HepG2 (cell line): Measurements from ENCODE around the gene TBC1D20. TPM values are rescaled to one million over a fixed set of nuclear protein-coding genes. Genes with fewer than 3 reads are reported as not detected.

ENCODE experiments used
- ARID2 ChIP-seq: sonication (generic); formaldehyde crosslinking; IDR thresholded peaks from 2 replicates; pipeline ENCODE4 v1.8.1; 2022; ENCODE audit warnings: mild to moderate bottlenecking, missing genetic modification reagents, borderline replicate concordance
- HOXD1 ChIP-seq: sonication (generic); formaldehyde crosslinking; IDR thresholded peaks from 2 replicates; pipeline ENCODE4 v1.5.0; 2020; ENCODE audit warnings: missing genetic modification reagents
- KLF16 ChIP-seq, 2 experiments: sonication (generic) in 1 of 2; formaldehyde crosslinking in 1 of 2; IDR thresholded peaks; 2 replicates each; pipeline versions ENCODE4 v1.6.1 to v1.8.0; 2016 to 2023; ENCODE audit warnings: missing genetic modification reagents in 2 of 2, missing compliant biosample characterization in 1 of 2
- LCORL ChIP-seq, 2 experiments: fragments of 450-650 bp in 1 of 2; sonication (generic) in 1 of 2; formaldehyde crosslinking in 1 of 2; IDR thresholded peaks; 2 replicates each; pipeline versions ENCODE4 v1.5.0 to v1.6.1; 2017 to 2020; ENCODE audit warnings: antibody characterized with exemption in 1 of 2, missing genetic modification reagents in 1 of 2
- SIN3B ChIP-seq: fragments of 150-350 bp; IDR thresholded peaks from 2 replicates; pipeline ENCODE4 v1.6.1; 2014; ENCODE audit warnings: low read length
- SP4 ChIP-seq: sonication (generic); formaldehyde crosslinking; IDR thresholded peaks from 2 replicates; pipeline ENCODE4 v1.8.1; 2023; ENCODE audit warnings: mild to moderate bottlenecking, missing genetic modification reagents
- ZFX ChIP-seq: sonication (generic); formaldehyde crosslinking; IDR thresholded peaks from 2 replicates; pipeline ENCODE4 v1.4.0; 2020; ENCODE audit warnings: mild to moderate bottlenecking, low read depth, missing genetic modification reagents, moderate library complexity
- polyA plus RNA-seq, 8 experiments: library from polyadenylated mRNA; depleted of rRNA in 3 of 8; stranded (reverse) in 7 of 8; unstranded in 1 of 8; fragments of >200 nt; fragmentation: Illumina TruSeq in 4 of 8; extraction: Trizol in 4 of 8; gene quantifications; 2 replicates each; pipeline versions ENCODE4 v1.2.1 to v1.2.3, GENCODE V29; 2011 to 2016; ENCODE audit warnings: low read depth in 4 of 8, missing spikeins in 1 of 8, mixed read lengths in 1 of 8; ENCODE audit not compliant: insufficient read depth in 1 of 8
- total RNA-seq, 5 experiments: library from RNA; depleted of rRNA; stranded (reverse); fragments of >200 nt; fragmentation: Illumina TruSeq; extraction: Trizol; gene quantifications; 2 replicates each; pipeline ENCODE4 v1.2.3, GENCODE V29; 2016; ENCODE audit warnings: low read depth in 1 of 5
- TF ChIP-seq, protein P1 (sequence below): sonication (generic); formaldehyde crosslinking; IDR thresholded peaks from 2 replicates; pipeline ENCODE4 v1.5.0; 2020; ENCODE audit warnings: missing genetic modification reagents, mild to moderate bottlenecking, borderline replicate concordance
- TF ChIP-seq, protein P2 (sequence below): sonication (generic); formaldehyde crosslinking; IDR thresholded peaks from 2 replicates; pipeline ENCODE4 v1.5.1; 2020; ENCODE audit warnings: mild to moderate bottlenecking, missing genetic modification reagents, moderate library complexity
- TF ChIP-seq, protein P3 (sequence below): sonication (generic); formaldehyde crosslinking; conservative IDR thresholded peaks from 2 replicates; pipeline ENCODE4 v1.8.0; 2022; ENCODE audit warnings: mild to moderate bottlenecking, moderate library complexity, missing genetic modification reagents
- TF ChIP-seq, protein P4 (sequence below): sonication (generic); formaldehyde crosslinking; IDR thresholded peaks from 2 replicates; pipeline ENCODE4 v1.4.0; 2020; ENCODE audit warnings: low read depth, mild to moderate bottlenecking, missing genetic modification reagents
- TF ChIP-seq, protein P5 (sequence below): sonication (generic); formaldehyde crosslinking; IDR thresholded peaks from 2 replicates; pipeline ENCODE4 v1.4.0; 2020; ENCODE audit warnings: mild to moderate bottlenecking, missing genetic modification reagents, borderline replicate concordance

Gene TBC1D20
- total and polyA plus RNA-seq, 2 of the 13 experiments (the other 11 are each of a cell fraction or from before 2014, with no cell fraction given), result 36.6 to 47.1 TPM

DNA sequence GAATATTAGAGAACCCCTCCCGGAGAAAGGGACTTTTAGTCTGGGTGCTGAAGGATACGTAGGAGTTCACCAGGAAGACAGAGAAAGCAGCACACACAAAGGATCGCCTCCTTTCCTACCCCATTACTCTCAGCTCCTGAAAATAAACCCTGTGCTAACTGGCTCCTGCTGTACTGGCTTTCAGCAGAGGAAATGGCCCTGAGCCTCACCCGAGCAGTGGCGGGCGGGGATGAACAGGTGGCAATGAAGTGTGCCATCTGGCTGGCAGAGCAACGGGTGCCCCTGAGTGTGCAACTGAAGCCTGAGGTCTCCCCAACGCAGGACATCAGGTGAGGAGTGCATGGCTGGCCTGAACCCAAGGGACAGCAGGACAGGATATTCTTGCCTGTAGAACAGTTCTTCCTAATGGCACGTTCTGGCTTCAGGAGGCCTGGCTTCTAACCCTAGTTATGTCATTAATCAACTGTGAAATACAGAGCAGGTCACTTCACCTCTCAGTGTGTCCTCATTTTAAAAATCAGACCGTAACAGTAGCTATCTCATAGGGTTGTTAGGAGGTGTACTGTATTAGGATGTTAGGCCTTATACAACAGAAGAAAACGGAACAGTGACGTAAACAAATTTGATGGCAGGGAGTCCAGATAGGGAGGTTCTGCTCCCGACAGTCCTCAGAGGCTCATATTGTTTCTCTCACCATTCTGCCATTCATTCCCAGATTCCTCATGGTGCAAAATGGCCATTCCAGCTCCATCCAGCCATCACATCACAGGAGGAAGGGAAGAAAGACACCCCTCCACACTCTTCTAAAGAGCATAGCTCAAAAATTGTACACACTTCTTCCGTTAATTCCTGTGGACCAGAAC lies 52.4 kb downstream of the TBC1D20 start (continued):
- no peak for TF ChIP-seq LCORL (IDR thresholded peaks at IDR 0.05)
- TF ChIP-seq LCORL (CRISPR knock-in tag; IDR thresholded peaks at IDR 0.05), result peak; percentile 2; the same call in 1 of the 2 replicates
- 0 out of 2 replicates have a peak, but pooled peaks have one; percentile 26 for TF ChIP-seq SIN3B
- TF ChIP-seq, protein P1, sequence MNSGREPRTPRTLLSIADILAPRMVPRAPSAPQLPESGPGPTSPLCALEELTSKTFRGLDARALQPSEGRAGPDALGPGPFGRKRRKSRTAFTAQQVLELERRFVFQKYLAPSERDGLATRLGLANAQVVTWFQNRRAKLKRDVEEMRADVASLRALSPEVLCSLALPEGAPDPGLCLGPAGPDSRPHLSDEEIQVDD, result peak; percentile 64; the same call in 1 of the 2 replicates
- TF ChIP-seq KLF16 (CRISPR knock-in tag; IDR thresholded peaks at IDR 0.05), result 0 out of 4 replicates have a peak, but pooled peaks of 1 of the 2 experiments have one; percentile 12
- TF ChIP-seq, protein P2, sequence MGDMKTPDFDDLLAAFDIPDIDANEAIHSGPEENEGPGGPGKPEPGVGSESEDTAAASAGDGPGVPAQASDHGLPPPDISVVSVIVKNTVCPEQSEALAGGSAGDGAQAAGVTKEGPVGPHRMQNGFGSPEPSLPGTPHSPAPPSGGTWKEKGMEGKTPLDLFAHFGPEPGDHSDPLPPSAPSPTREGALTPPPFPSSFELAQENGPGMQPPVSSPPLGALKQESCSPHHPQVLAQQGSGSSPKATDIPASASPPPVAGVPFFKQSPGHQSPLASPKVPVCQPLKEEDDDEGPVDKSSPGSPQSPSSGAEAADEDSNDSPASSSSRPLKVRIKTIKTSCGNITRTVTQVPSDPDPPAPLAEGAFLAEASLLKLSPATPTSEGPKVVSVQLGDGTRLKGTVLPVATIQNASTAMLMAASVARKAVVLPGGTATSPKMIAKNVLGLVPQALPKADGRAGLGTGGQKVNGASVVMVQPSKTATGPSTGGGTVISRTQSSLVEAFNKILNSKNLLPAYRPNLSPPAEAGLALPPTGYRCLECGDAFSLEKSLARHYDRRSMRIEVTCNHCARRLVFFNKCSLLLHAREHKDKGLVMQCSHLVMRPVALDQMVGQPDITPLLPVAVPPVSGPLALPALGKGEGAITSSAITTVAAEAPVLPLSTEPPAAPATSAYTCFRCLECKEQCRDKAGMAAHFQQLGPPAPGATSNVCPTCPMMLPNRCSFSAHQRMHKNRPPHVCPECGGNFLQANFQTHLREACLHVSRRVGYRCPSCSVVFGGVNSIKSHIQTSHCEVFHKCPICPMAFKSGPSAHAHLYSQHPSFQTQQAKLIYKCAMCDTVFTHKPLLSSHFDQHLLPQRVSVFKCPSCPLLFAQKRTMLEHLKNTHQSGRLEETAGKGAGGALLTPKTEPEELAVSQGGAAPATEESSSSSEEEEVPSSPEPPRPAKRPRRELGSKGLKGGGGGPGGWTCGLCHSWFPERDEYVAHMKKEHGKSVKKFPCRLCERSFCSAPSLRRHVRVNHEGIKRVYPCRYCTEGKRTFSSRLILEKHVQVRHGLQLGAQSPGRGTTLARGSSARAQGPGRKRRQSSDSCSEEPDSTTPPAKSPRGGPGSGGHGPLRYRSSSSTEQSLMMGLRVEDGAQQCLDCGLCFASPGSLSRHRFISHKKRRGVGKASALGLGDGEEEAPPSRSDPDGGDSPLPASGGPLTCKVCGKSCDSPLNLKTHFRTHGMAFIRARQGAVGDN, result peak; percentile 64
- TF ChIP-seq, protein P3, sequence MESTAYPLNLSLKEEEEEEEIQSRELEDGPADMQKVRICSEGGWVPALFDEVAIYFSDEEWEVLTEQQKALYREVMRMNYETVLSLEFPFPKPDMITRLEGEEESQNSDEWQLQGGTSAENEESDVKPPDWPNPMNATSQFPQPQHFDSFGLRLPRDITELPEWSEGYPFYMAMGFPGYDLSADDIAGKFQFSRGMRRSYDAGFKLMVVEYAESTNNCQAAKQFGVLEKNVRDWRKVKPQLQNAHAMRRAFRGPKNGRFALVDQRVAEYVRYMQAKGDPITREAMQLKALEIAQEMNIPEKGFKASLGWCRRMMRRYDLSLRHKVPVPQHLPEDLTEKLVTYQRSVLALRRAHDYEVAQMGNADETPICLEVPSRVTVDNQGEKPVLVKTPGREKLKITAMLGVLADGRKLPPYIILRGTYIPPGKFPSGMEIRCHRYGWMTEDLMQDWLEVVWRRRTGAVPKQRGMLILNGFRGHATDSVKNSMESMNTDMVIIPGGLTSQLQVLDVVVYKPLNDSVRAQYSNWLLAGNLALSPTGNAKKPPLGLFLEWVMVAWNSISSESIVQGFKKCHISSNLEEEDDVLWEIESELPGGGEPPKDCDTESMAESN (CRISPR knock-in tag), result 0 out of 2 replicates have a peak, but pooled peaks have one; percentile 54
- TF ChIP-seq, protein P4, sequence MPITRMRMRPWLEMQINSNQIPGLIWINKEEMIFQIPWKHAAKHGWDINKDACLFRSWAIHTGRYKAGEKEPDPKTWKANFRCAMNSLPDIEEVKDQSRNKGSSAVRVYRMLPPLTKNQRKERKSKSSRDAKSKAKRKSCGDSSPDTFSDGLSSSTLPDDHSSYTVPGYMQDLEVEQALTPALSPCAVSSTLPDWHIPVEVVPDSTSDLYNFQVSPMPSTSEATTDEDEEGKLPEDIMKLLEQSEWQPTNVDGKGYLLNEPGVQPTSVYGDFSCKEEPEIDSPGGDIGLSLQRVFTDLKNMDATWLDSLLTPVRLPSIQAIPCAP (CRISPR knock-in tag), result 0 out of 2 replicates have a peak, but pooled peaks have one; percentile 51
- TF ChIP-seq, protein P5, sequence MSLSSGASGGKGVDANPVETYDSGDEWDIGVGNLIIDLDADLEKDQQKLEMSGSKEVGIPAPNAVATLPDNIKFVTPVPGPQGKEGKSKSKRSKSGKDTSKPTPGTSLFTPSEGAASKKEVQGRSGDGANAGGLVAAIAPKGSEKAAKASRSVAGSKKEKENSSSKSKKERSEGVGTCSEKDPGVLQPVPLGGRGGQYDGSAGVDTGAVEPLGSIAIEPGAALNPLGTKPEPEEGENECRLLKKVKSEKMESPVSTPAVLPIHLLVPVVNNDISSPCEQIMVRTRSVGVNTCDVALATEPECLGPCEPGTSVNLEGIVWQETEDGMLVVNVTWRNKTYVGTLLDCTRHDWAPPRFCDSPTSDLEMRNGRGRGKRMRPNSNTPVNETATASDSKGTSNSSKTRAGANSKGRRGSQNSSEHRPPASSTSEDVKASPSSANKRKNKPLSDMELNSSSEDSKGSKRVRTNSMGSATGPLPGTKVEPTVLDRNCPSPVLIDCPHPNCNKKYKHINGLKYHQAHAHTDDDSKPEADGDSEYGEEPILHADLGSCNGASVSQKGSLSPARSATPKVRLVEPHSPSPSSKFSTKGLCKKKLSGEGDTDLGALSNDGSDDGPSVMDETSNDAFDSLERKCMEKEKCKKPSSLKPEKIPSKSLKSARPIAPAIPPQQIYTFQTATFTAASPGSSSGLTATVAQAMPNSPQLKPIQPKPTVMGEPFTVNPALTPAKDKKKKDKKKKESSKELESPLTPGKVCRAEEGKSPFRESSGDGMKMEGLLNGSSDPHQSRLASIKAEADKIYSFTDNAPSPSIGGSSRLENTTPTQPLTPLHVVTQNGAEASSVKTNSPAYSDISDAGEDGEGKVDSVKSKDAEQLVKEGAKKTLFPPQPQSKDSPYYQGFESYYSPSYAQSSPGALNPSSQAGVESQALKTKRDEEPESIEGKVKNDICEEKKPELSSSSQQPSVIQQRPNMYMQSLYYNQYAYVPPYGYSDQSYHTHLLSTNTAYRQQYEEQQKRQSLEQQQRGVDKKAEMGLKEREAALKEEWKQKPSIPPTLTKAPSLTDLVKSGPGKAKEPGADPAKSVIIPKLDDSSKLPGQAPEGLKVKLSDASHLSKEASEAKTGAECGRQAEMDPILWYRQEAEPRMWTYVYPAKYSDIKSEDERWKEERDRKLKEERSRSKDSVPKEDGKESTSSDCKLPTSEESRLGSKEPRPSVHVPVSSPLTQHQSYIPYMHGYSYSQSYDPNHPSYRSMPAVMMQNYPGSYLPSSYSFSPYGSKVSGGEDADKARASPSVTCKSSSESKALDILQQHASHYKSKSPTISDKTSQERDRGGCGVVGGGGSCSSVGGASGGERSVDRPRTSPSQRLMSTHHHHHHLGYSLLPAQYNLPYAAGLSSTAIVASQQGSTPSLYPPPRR (CRISPR knock-in tag), result 0 out of 2 replicates have a peak, but pooled peaks have one; percentile 30
- peak; percentile 22; the same call in 1 of the 2 replicates for TF ChIP-seq ZFX
- TF ChIP-seq SP4 (CRISPR knock-in tag), result peak; percentile 16; the same call in 1 of the 2 replicates
- TF ChIP-seq HOXD1 (CRISPR knock-in tag), result 0 out of 2 replicates have a peak, but pooled peaks have one; percentile 19
- no peak for TF ChIP-seq ARID2 (CRISPR knock-in tag)
